Uterus (tissue), 2 donors: Measurements from ENCODE around the gene ACOX2.

Experiments used
- POLR2A ChIP-seq, 2 donors: fragments of 450-650 bp; IDR thresholded peaks; one replicate each; pipeline ENCODE4 v1.6.1; 2016; ENCODE audit warnings: antibody characterized with exemption in 2 of 2, mild to moderate bottlenecking in 1 of 2, moderate library complexity in 1 of 2
- TF ChIP-seq, protein P1 (sequence below), 4 experiments: fragments of 200-600 bp in 2 of 4; fragments of 450-650 bp in 2 of 4; sonication (generic) in 2 of 4; IDR thresholded peaks; one replicate each; pipeline ENCODE4 v1.5.1; 2016 to 2019; ENCODE audit warnings: antibody characterized with exemption in 4 of 4, mild to moderate bottlenecking in 2 of 4, moderate library complexity in 1 of 4

DNA sequence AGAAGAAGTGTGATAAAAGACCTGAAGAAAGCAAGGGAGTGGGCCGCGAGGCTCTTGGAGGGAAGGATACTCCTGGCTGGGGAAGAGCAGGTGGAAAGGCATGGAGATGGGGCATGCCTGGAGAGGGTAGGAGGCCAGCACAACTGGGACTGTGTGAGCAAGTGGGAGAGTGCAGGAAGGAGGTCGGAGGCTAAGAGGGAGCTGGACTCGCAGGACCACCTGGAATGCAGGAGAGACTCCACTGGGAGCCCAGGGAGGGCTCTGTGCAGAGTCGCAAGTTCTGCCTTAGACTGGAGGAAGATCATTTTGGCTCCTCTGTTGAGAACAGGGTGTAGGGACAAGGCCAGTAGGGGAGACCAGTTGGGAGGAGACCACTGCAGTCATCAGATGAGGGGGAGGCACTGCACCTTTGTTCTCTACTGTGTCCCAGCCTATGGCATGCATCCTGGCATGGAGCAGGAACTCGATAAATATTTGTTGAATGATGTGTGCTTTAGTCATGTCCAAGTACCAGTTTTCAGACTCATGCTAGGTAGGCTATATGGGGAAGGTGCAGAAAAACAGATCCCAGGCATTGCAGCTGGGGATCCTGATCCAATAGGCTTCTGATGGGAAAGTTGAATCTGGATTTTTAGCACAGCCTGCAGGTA, 26.5 kb upstream of the ACOX2 start:
- TF ChIP-seq, protein P1, sequence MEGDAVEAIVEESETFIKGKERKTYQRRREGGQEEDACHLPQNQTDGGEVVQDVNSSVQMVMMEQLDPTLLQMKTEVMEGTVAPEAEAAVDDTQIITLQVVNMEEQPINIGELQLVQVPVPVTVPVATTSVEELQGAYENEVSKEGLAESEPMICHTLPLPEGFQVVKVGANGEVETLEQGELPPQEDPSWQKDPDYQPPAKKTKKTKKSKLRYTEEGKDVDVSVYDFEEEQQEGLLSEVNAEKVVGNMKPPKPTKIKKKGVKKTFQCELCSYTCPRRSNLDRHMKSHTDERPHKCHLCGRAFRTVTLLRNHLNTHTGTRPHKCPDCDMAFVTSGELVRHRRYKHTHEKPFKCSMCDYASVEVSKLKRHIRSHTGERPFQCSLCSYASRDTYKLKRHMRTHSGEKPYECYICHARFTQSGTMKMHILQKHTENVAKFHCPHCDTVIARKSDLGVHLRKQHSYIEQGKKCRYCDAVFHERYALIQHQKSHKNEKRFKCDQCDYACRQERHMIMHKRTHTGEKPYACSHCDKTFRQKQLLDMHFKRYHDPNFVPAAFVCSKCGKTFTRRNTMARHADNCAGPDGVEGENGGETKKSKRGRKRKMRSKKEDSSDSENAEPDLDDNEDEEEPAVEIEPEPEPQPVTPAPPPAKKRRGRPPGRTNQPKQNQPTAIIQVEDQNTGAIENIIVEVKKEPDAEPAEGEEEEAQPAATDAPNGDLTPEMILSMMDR (IDR thresholded peaks at IDR 0.05): no peak
- TF ChIP-seq POLR2A (IDR thresholded peaks at IDR 0.05): no peak
